HCT116 (cell line): ENCODE measurements around the gene GIT2. TPM values are rescaled to one million over a fixed set of nuclear protein-coding genes. Genes with fewer than 3 reads are reported as not detected.

Experiments used
- ATAC-seq: fragments of 200-7000 bp; cut with Tn5 transposase; 2 replicates; pipeline ENCODE4 v1.9.1; 2020; ENCODE audit warnings: mild to moderate bottlenecking, moderate library complexity
- BruUV-seq: library from RNA; stranded (reverse); fragments of 400-500 nt; replicated peaks from 2 replicates; lab custom pipeline; 2021; lab: Mats Ljungman, UMichigan
- CTCF ChIA-PET: fragments of 300-600 bp; sonication (Branson Sonifier 250); formaldehyde crosslinking; loops from one replicate; lab custom pipeline; 2021; ENCODE audit warnings: antibody characterized with exemption; lab: Charles Lee
- POLR2A ChIA-PET: fragments of 300-600, 350-600 bp; sonication (Branson Sonifier 250); formaldehyde crosslinking; loops from one replicate; lab custom pipeline; 2021; ENCODE audit warnings: antibody characterized with exemption; lab: Charles Lee
- RAD21 ChIA-PET, 2 experiments: fragments of 300-600 bp; sonication (Branson Sonifier 250); formaldehyde crosslinking; loops; one replicate each; lab custom pipeline; 2023; ENCODE audit warnings: low total read pairs in 2 of 2; ENCODE audit not compliant: uncharacterized antibody in 2 of 2, unreplicated experiment in 2 of 2, low non-redundant PET in 1 of 2; lab: Charles Lee
- DNase-seq: peaks from one replicate; pipeline ENCODE4 v3.0.0-alpha.2; 2010; ENCODE audit warnings: low read depth, low spot score
- H2AFZ ChIP-seq: fragments of 200-600 bp; shearing (Covaris generic), sonication (generic); 2 replicates; pipeline ENCODE4 v1.6.1; 2017; ENCODE audit warnings: low read depth, mixed run types, mixed read lengths, antibody characterized with exemption, low read length; ENCODE audit not compliant: poor library complexity, severe bottlenecking
- H3K27ac ChIP-seq: 2 replicates; pipeline ENCODE4 v1.5.1; 2012; ENCODE audit warnings: low read depth, low read length
- H3K27me3 ChIP-seq: fragments of 200-600 bp; sonication (generic); 2 replicates; pipeline ENCODE4 v1.6.1; 2016; ENCODE audit warnings: mixed run types, low read length, mixed read lengths; ENCODE audit not compliant: insufficient read depth
- H3K36me3 ChIP-seq, 2 experiments: fragments of 200-500 bp in 1 of 2; fragments of 200-600 bp in 1 of 2; sonication (Bioruptor generic) in 1 of 2; sonication (generic) in 1 of 2; 2 replicates each; pipeline versions ENCODE4 v1.5.1 to v1.6.1; 2014 to 2016; ENCODE audit warnings: low read length in 2 of 2, inconsistent platforms in 1 of 2, mixed read lengths in 1 of 2, mixed run types in 1 of 2; ENCODE audit not compliant: insufficient read depth in 2 of 2, control insufficient read depth in 1 of 2
- H3K4me1 ChIP-seq, 2 experiments: fragments of 200-600 bp in 1 of 2; sonication (generic) in 1 of 2; 2 replicates each; pipeline versions ENCODE4 v1.5.1 to v1.6.1; 2012 to 2017; ENCODE audit warnings: low read length in 2 of 2, inconsistent platforms in 1 of 2, mild to moderate bottlenecking in 1 of 2, mixed read lengths in 1 of 2, mixed run types in 1 of 2, moderate library complexity in 1 of 2; ENCODE audit not compliant: insufficient read depth in 2 of 2, control insufficient read depth in 1 of 2
- H3K4me2 ChIP-seq: fragments of 200-600 bp; sonication (generic); 2 replicates; pipeline ENCODE4 v1.6.1; 2017; ENCODE audit warnings: mixed run types, low read length, mixed read lengths
- H3K4me3 ChIP-seq, 2 experiments: fragments of 200-600 bp in 1 of 2; sonication (generic) in 1 of 2; replicated peaks in 1 of 2; 2 replicates each; pipeline ENCODE4 v1.5.1; 2011 to 2016; ENCODE audit warnings: low read length in 2 of 2, control low read depth in 1 of 2, low read depth in 1 of 2, mild to moderate bottlenecking in 1 of 2, mixed read lengths in 1 of 2, mixed run types in 1 of 2
- H3K79me2 ChIP-seq: fragments of 200-600 bp; sonication (generic); 2 replicates; pipeline ENCODE4 v1.6.1; 2017; ENCODE audit warnings: mild to moderate bottlenecking, mixed run types, low read length, moderate library complexity, mixed read lengths; ENCODE audit not compliant: insufficient read depth
- H3K9ac ChIP-seq: fragments of 200-600 bp; sonication (generic); 2 replicates; pipeline ENCODE4 v1.6.1; 2016; ENCODE audit warnings: low read length, mixed read lengths
- H3K9me2 ChIP-seq: fragments of 200-600 bp; sonication (generic), shearing (Covaris generic); 2 replicates; pipeline ENCODE4 v1.6.1; 2017; ENCODE audit warnings: mixed run types, mild to moderate bottlenecking, moderate library complexity; ENCODE audit not compliant: insufficient read depth
- H3K9me3 ChIP-seq, 2 experiments: fragments of 200-500 bp in 1 of 2; fragments of 200-600 bp in 1 of 2; sonication (Bioruptor generic) in 1 of 2; sonication (generic) in 1 of 2; 2 replicates each; pipeline ENCODE4 v1.6.1; 2014 to 2017; ENCODE audit warnings: low read length in 2 of 2, mixed read lengths in 2 of 2, inconsistent platforms in 1 of 2, low read depth in 1 of 2, mild to moderate bottlenecking in 1 of 2, mixed run types in 1 of 2, moderate library complexity in 1 of 2; ENCODE audit not compliant: control insufficient read depth in 1 of 2, insufficient read depth in 1 of 2
- H4K20me1 ChIP-seq: fragments of 200-600 bp; sonication (generic), shearing (Covaris generic); 2 replicates; pipeline ENCODE4 v1.6.1; 2017; ENCODE audit warnings: mixed run types, mild to moderate bottlenecking, moderate library complexity; ENCODE audit not compliant: insufficient read depth
- CBX3 ChIP-seq: IDR thresholded peaks from 2 replicates; pipeline ENCODE4 v1.6.1; 2012; ENCODE audit warnings: low read depth
- CTCF ChIP-seq, 3 experiments: fragments of 200-600 bp in 1 of 3; sonication (generic) in 1 of 3; IDR thresholded peaks in 2 of 3; conservative IDR thresholded peaks in 1 of 3; 2 replicates each; pipeline ENCODE4 v1.5.1; 2012 to 2017; ENCODE audit warnings: low read depth in 2 of 3, low read length in 2 of 3, antibody characterized with exemption in 1 of 3, borderline replicate concordance in 1 of 3, control low read depth in 1 of 3, mild to moderate bottlenecking in 1 of 3, mixed read lengths in 1 of 3, mixed run types in 1 of 3, moderate library complexity in 1 of 3; ENCODE audit not compliant: insufficient read depth in 1 of 3
- EGR1 ChIP-seq: IDR thresholded peaks from 2 replicates; pipeline ENCODE4 v1.6.1; 2012; ENCODE audit warnings: low read depth
- ELF1 ChIP-seq: IDR thresholded peaks from 2 replicates; pipeline ENCODE4 v1.6.1; 2012; ENCODE audit warnings: low read depth, borderline replicate concordance
- EZH2 ChIP-seq: fragments of 200-600 bp; sonication (generic); IDR thresholded peaks from 2 replicates; pipeline ENCODE4 v1.6.1; 2017; ENCODE audit warnings: antibody characterized with exemption, mixed run types
- EZH2phosphoT487 ChIP-seq: fragments of 200-600 bp; IDR thresholded peaks from 2 replicates; pipeline ENCODE4 v1.6.1; 2018; ENCODE audit warnings: antibody characterized with exemption, borderline replicate concordance
- JUND ChIP-seq: IDR thresholded peaks from 2 replicates; pipeline ENCODE4 v1.6.1; 2012
- POLR2AphosphoS5 ChIP-seq: IDR thresholded peaks from 2 replicates; pipeline ENCODE4 v1.6.1; 2011; ENCODE audit warnings: mild to moderate bottlenecking, low read depth, low read length, moderate library complexity
- RAD21 ChIP-seq: IDR thresholded peaks from 2 replicates; pipeline ENCODE4 v1.6.1; 2012; ENCODE audit warnings: low read depth, mild to moderate bottlenecking
- SP1 ChIP-seq: IDR thresholded peaks from 2 replicates; pipeline ENCODE4 v1.6.1; 2012; ENCODE audit warnings: low read depth
- SRF ChIP-seq: IDR thresholded peaks from 2 replicates; pipeline ENCODE4 v1.6.1; 2012; ENCODE audit warnings: low read depth
- TCF7L2 ChIP-seq: IDR thresholded peaks from 2 replicates; pipeline ENCODE4 v1.7.0; 2011; ENCODE audit warnings: borderline replicate concordance, inconsistent platforms; ENCODE audit not compliant: insufficient read depth, insufficient read length; ENCODE audit errors: extremely low read depth
- YY1 ChIP-seq: IDR thresholded peaks from 2 replicates; pipeline ENCODE4 v1.6.1; 2011; ENCODE audit warnings: low read length, low read depth, moderate library complexity, mild to moderate bottlenecking; ENCODE audit not compliant: insufficient replicate concordance; ENCODE audit errors: extremely low read depth
- intact Hi-C: fragments of 100-400 bp; cut with micrococcal nuclease; formaldehyde crosslinking; loops from 2 replicates; pipeline ENCODE4 v1.10.0; 2022
- total RNA-seq: library from RNA; stranded (reverse); gene quantifications from one replicate; pipeline ENCODE4 v1.2.1, GENCODE V29; 2021; ENCODE audit not compliant: unreplicated experiment
- TF ChIP-seq, protein P1 (sequence below): IDR thresholded peaks from 2 replicates; pipeline ENCODE4 v1.6.1; 2012
- TF ChIP-seq, protein P2 (sequence below): IDR thresholded peaks from 2 replicates; pipeline ENCODE4 v1.6.1; 2011; ENCODE audit warnings: mild to moderate bottlenecking, low read length, moderate library complexity; ENCODE audit not compliant: insufficient replicate concordance; ENCODE audit errors: extremely low read depth
- TF ChIP-seq, protein P3 (sequence below): IDR thresholded peaks from 2 replicates; pipeline ENCODE4 v1.6.1; 2012; ENCODE audit warnings: low read depth
- TF ChIP-seq, protein P4 (sequence below): IDR thresholded peaks from 2 replicates; pipeline ENCODE4 v1.6.1; 2012

Gene GIT2
- total RNA-seq, 1 experiment from 2014 or later: 21.5 TPM

- ATAC-seq (no peak), DNase-seq (no peak)
- BruUV-seq: no TSS peak
- Histone ChIP-seq H4K20me1 (no peaks in the 10 kb centered on the region), H3K9me3 (no peaks in the 10 kb centered on the region), H2AFZ (no peak overlapping the region), H3K79me2 (peaks cover 9% of the 10 kb centered on the region; the same call in 1 of the 2 replicates), H3K4me2 (no peak overlapping the region), H3K9ac (no peak overlapping the region), H3K27ac (no peak overlapping the region), H3K36me3 (no peaks in the 10 kb centered on the region), H3K4me1 (peaks cover 2 to 18% of the 10 kb centered on the region in 2 experiments; a peak in 3 of 4 replicates), H3K27me3 (no peaks in the 10 kb centered on the region), H3K9me2 (no peaks in the 10 kb centered on the region), H3K4me3 (no peak overlapping the region)
- ChIA-PET POLR2A (no interaction called here), RAD21 (no interaction called here), CTCF (no interaction called here)
- intact Hi-C loops: no loop called here
- TF ChIP-seq TCF7L2: no peak
- TF ChIP-seq EGR1: no peak
- no peak for TF ChIP-seq RAD21
- no peak for TF ChIP-seq ELF1
- no peak for TF ChIP-seq CBX3
- TF ChIP-seq POLR2AphosphoS5: no peak
- TF ChIP-seq, protein P1, sequence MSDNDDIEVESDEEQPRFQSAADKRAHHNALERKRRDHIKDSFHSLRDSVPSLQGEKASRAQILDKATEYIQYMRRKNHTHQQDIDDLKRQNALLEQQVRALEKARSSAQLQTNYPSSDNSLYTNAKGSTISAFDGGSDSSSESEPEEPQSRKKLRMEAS: no peak
- TF ChIP-seq EZH2phosphoT487: no peak
- no peak for TF ChIP-seq YY1
- no peak for TF ChIP-seq JUND
- TF ChIP-seq CTCF (IDR thresholded peaks at IDR 0.05 in 2 of 3, conservative IDR thresholded peaks at IDR 0.05 in 1 of 3; ENCODE audit: borderline replicate concordance in 1 of 3, insufficient read depth in 1 of 3, low read depth in 2 of 3, low read length in 2 of 3): no peak
- TF ChIP-seq, protein P2, sequence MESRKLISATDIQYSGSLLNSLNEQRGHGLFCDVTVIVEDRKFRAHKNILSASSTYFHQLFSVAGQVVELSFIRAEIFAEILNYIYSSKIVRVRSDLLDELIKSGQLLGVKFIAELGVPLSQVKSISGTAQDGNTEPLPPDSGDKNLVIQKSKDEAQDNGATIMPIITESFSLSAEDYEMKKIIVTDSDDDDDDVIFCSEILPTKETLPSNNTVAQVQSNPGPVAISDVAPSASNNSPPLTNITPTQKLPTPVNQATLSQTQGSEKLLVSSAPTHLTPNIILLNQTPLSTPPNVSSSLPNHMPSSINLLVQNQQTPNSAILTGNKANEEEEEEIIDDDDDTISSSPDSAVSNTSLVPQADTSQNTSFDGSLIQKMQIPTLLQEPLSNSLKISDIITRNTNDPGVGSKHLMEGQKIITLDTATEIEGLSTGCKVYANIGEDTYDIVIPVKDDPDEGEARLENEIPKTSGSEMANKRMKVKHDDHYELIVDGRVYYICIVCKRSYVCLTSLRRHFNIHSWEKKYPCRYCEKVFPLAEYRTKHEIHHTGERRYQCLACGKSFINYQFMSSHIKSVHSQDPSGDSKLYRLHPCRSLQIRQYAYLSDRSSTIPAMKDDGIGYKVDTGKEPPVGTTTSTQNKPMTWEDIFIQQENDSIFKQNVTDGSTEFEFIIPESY: no peak
- no peak for TF ChIP-seq SRF
- TF ChIP-seq, protein P3, sequence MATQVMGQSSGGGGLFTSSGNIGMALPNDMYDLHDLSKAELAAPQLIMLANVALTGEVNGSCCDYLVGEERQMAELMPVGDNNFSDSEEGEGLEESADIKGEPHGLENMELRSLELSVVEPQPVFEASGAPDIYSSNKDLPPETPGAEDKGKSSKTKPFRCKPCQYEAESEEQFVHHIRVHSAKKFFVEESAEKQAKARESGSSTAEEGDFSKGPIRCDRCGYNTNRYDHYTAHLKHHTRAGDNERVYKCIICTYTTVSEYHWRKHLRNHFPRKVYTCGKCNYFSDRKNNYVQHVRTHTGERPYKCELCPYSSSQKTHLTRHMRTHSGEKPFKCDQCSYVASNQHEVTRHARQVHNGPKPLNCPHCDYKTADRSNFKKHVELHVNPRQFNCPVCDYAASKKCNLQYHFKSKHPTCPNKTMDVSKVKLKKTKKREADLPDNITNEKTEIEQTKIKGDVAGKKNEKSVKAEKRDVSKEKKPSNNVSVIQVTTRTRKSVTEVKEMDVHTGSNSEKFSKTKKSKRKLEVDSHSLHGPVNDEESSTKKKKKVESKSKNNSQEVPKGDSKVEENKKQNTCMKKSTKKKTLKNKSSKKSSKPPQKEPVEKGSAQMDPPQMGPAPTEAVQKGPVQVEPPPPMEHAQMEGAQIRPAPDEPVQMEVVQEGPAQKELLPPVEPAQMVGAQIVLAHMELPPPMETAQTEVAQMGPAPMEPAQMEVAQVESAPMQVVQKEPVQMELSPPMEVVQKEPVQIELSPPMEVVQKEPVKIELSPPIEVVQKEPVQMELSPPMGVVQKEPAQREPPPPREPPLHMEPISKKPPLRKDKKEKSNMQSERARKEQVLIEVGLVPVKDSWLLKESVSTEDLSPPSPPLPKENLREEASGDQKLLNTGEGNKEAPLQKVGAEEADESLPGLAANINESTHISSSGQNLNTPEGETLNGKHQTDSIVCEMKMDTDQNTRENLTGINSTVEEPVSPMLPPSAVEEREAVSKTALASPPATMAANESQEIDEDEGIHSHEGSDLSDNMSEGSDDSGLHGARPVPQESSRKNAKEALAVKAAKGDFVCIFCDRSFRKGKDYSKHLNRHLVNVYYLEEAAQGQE: no peak
- TF ChIP-seq, protein P4, sequence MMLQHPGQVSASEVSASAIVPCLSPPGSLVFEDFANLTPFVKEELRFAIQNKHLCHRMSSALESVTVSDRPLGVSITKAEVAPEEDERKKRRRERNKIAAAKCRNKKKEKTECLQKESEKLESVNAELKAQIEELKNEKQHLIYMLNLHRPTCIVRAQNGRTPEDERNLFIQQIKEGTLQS: no peak
- TF ChIP-seq EZH2: no peak
- TF ChIP-seq SP1: no peak
Measured at GRCh38 chr12:109896188-109896587, 100.0 kb downstream of the GIT2 start.
